Activated CD8-positive, alpha-beta T cell treated with anti-CD3 and anti-CD28 coated beads, Interleukin-2, amount 10 ng/mL, durations not matched to agents 7 days and 5 days (primary cell): ENCODE measurements around the gene DLG2. TPM values are rescaled to one million over a fixed set of nuclear protein-coding genes. Genes with fewer than 3 reads are reported as not detected.
"Not testable (repeated sequence)": the region's sequence is repeated elsewhere in the genome, so short reads cannot be mapped to it uniquely, and the experiment has no call there.

Source experiments
- ATAC-seq: fragments of 150-1000 bp; cut with Tn5 transposase; one replicate; pipeline ENCODE4 v1.10.0; 2021; ENCODE audit warnings: moderate library complexity
- CTCF ChIA-PET: fragments of 350-600 bp; sonication (Branson Sonifier 250); formaldehyde crosslinking; loops from one replicate; lab custom pipeline; 2021; ENCODE audit warnings: antibody characterized with exemption; lab: Charles Lee
- POLR2A ChIA-PET: fragments of 350-600 bp; sonication (Branson Sonifier 250); formaldehyde crosslinking; loops from one replicate; lab custom pipeline; 2021; ENCODE audit warnings: antibody characterized with exemption; lab: Charles Lee
- DNase-seq: peaks from one replicate; pipeline ENCODE4 v3.0.0-alpha.2; 2020
- H3K27ac Mint-ChIP-seq: one replicate; pipeline ENCODE4 v1.8.0; 2021; ENCODE audit warnings: mild to moderate bottlenecking, mixed read lengths
- H3K27me3 Mint-ChIP-seq: one replicate; pipeline ENCODE4 v1.8.0; 2021; ENCODE audit warnings: low read depth, mixed read lengths
- H3K36me3 Mint-ChIP-seq: one replicate; pipeline ENCODE4 v1.8.0; 2021; ENCODE audit warnings: low read depth, mixed read lengths
- H3K4me1 Mint-ChIP-seq: one replicate; pipeline ENCODE4 v1.8.0; 2021; ENCODE audit warnings: low read depth, mixed read lengths
- H3K4me3 Mint-ChIP-seq: one replicate; pipeline ENCODE4 v1.8.0; 2021; ENCODE audit warnings: mild to moderate bottlenecking, mixed read lengths
- H3K9me3 Mint-ChIP-seq: one replicate; pipeline ENCODE4 v1.8.0; 2022; ENCODE audit warnings: mixed read lengths; ENCODE audit not compliant: insufficient read depth
- total RNA-seq, 2 experiments: library from RNA; stranded (reverse); gene quantifications; one replicate each; pipeline ENCODE4 v1.2.3, GENCODE V29; 2021

Gene DLG2
- total RNA-seq, 2 experiments from 2014 or later, result 1.3 to 1.6 TPM

- CTCF ChIA-PET, result no interaction called here
- POLR2A ChIA-PET, result no interaction called here
- no peaks in the 10 kb centered on the region for H3K27me3 Mint-ChIP-seq
- H3K9me3 Mint-ChIP-seq, result peaks cover 4% of the 10 kb centered on the region
- DNase-seq, result no peak
- H3K4me3 Mint-ChIP-seq, result no peak overlapping the region
- no peak overlapping the region for H3K27ac Mint-ChIP-seq
- no peaks in the 10 kb centered on the region for H3K36me3 Mint-ChIP-seq
- no peak for ATAC-seq
- no peaks in the 10 kb centered on the region for H3K4me1 Mint-ChIP-seq
Observed at GRCh38 chr11:85256433-85256832, 370.7 kb downstream of the DLG2 start.

- no peak for ATAC-seq
- POLR2A ChIA-PET, result no interaction called here
Observed at GRCh38 chr11:85249482-85249881, 377.7 kb downstream of the DLG2 start.

GRCh38 chr11:85247797-85248196, 379.3 kb downstream of the DLG2 start:
- Mint-ChIP-seq H3K36me3 (no peaks in the 10 kb centered on the region), H3K4me3 (no peak overlapping the region), H3K4me1 (no peaks in the 10 kb centered on the region), H3K27ac (no peak overlapping the region), H3K27me3 (no peaks in the 10 kb centered on the region), H3K9me3 (no peaks in the 10 kb centered on the region)
- POLR2A ChIA-PET, result no interaction called here
- CTCF ChIA-PET, result no interaction called here
- ATAC-seq (no peak), DNase-seq (no peak)

More at GRCh38 chr11:85249482-85249881, 377.7 kb downstream of the DLG2 start:
- no peak for DNase-seq
- Mint-ChIP-seq H3K9me3 (no peaks in the 10 kb centered on the region), H3K4me1 (no peaks in the 10 kb centered on the region), H3K4me3 (no peak overlapping the region), H3K27ac (no peak overlapping the region), H3K36me3 (no peaks in the 10 kb centered on the region), H3K27me3 (no peaks in the 10 kb centered on the region)
- CTCF ChIA-PET, result no interaction called here

- CTCF ChIA-PET, result no interaction called here
- no peak for ATAC-seq
- H3K4me3 Mint-ChIP-seq, result no peak overlapping the region
- H3K27ac Mint-ChIP-seq, result no peak overlapping the region
- H3K36me3 Mint-ChIP-seq, result no peaks in the 10 kb centered on the region
- peaks cover 4% of the 10 kb centered on the region for H3K9me3 Mint-ChIP-seq
- POLR2A ChIA-PET, result no interaction called here
- DNase-seq, result no peak
- H3K4me1 Mint-ChIP-seq, result no peaks in the 10 kb centered on the region
- no peaks in the 10 kb centered on the region for H3K27me3 Mint-ChIP-seq
Observed at GRCh38 chr11:85238906-85239305, 388.2 kb downstream of the DLG2 start.

- H3K27me3 Mint-ChIP-seq, POLR2A ChIA-PET, DNase-seq, CTCF ChIA-PET, H3K9me3 Mint-ChIP-seq, H3K4me1 Mint-ChIP-seq, H3K27ac Mint-ChIP-seq, H3K4me3 Mint-ChIP-seq, ATAC-seq, H3K36me3 Mint-ChIP-seq: not testable (repeated sequence)
Observed at GRCh38 chr11:85238038-85238437, 389.1 kb downstream of the DLG2 start.

GRCh38 chr11:85236211-85236610, 390.9 kb downstream of the DLG2 start:
- Mint-ChIP-seq H3K9me3 (peaks cover 4% of the 10 kb centered on the region), H3K27ac (no peak overlapping the region), H3K4me3 (no peak overlapping the region), H3K4me1 (no peaks in the 10 kb centered on the region), H3K36me3 (no peaks in the 10 kb centered on the region), H3K27me3 (no peaks in the 10 kb centered on the region)
- no peak for ATAC-seq
- ChIA-PET CTCF (no interaction called here), POLR2A (no interaction called here)
- no peak for DNase-seq

- H3K27me3 Mint-ChIP-seq, result no peaks in the 10 kb centered on the region
- H3K36me3 Mint-ChIP-seq, result no peaks in the 10 kb centered on the region
- no peak for ATAC-seq
- CTCF ChIA-PET, result no interaction called here
- no peak overlapping the region for H3K4me3 Mint-ChIP-seq
- DNase-seq, result no peak
- no peak overlapping the region for H3K27ac Mint-ChIP-seq
- H3K9me3 Mint-ChIP-seq, result no peaks in the 10 kb centered on the region
- POLR2A ChIA-PET, result no interaction called here
- no peaks in the 10 kb centered on the region for H3K4me1 Mint-ChIP-seq
Observed at GRCh38 chr11:85232559-85232958, 394.6 kb downstream of the DLG2 start.

GRCh38 chr11:85231588-85231987, 395.6 kb downstream of the DLG2 start:
- Mint-ChIP-seq H3K27ac (no peak overlapping the region), H3K4me3 (no peak overlapping the region), H3K36me3 (no peaks in the 10 kb centered on the region), H3K27me3 (no peaks in the 10 kb centered on the region), H3K9me3 (no peaks in the 10 kb centered on the region), H3K4me1 (no peaks in the 10 kb centered on the region)
- DNase-seq (no peak), ATAC-seq (no peak)
- CTCF ChIA-PET, result no interaction called here
- POLR2A ChIA-PET, result no interaction called here

GRCh38 chr11:85229723-85230122, 397.4 kb downstream of the DLG2 start:
- H3K4me3 Mint-ChIP-seq, H3K9me3 Mint-ChIP-seq, POLR2A ChIA-PET: not testable (repeated sequence)

GRCh38 chr11:85196968-85197367, 430.2 kb downstream of the DLG2 start:
- H3K9me3 Mint-ChIP-seq, result peaks cover 22% of the 10 kb centered on the region
- no peaks in the 10 kb centered on the region for H3K27me3 Mint-ChIP-seq
- CTCF ChIA-PET, result no interaction called here

More at GRCh38 chr11:85229723-85230122, 397.4 kb downstream of the DLG2 start:
- ATAC-seq, H3K4me1 Mint-ChIP-seq, CTCF ChIA-PET, H3K27ac Mint-ChIP-seq, H3K27me3 Mint-ChIP-seq, H3K36me3 Mint-ChIP-seq, DNase-seq: not testable (repeated sequence)

GRCh38 chr11:85195934-85196333, 431.2 kb downstream of the DLG2 start:
- ChIA-PET POLR2A (no interaction called here), CTCF (no interaction called here)
- Mint-ChIP-seq H3K4me1 (no peaks in the 10 kb centered on the region), H3K4me3 (no peak overlapping the region), H3K36me3 (no peaks in the 10 kb centered on the region), H3K27me3 (no peaks in the 10 kb centered on the region), H3K9me3 (peaks cover 15% of the 10 kb centered on the region), H3K27ac (no peak overlapping the region)
- no peak for ATAC-seq
- DNase-seq, result no peak

More at GRCh38 chr11:85196968-85197367, 430.2 kb downstream of the DLG2 start:
- Mint-ChIP-seq H3K4me1 (no peaks in the 10 kb centered on the region), H3K4me3 (no peak overlapping the region), H3K36me3 (no peaks in the 10 kb centered on the region), H3K27ac (no peak overlapping the region)
- ATAC-seq, result no peak
- POLR2A ChIA-PET, result no interaction called here
- DNase-seq, result no peak

GRCh38 chr11:85187992-85188391, 439.2 kb downstream of the DLG2 start:
- DNase-seq, result no peak
- Mint-ChIP-seq H3K36me3 (no peaks in the 10 kb centered on the region), H3K27me3 (no peaks in the 10 kb centered on the region), H3K4me3 (no peak overlapping the region), H3K4me1 (no peaks in the 10 kb centered on the region), H3K9me3 (peaks cover 14% of the 10 kb centered on the region), H3K27ac (no peak overlapping the region)
- ChIA-PET POLR2A (no interaction called here), CTCF (no interaction called here)
- ATAC-seq, result no peak

GRCh38 chr11:85184721-85185120, 442.4 kb downstream of the DLG2 start:
- ChIA-PET CTCF (no interaction called here), POLR2A (no interaction called here)
- DNase-seq (no peak), ATAC-seq (no peak)
- Mint-ChIP-seq H3K27ac (no peak overlapping the region), H3K4me3 (no peak overlapping the region), H3K36me3 (no peaks in the 10 kb centered on the region), H3K4me1 (no peaks in the 10 kb centered on the region), H3K9me3 (peaks cover 8% of the 10 kb centered on the region), H3K27me3 (no peaks in the 10 kb centered on the region)
